Psoas muscle (tissue), 8 donors: ENCODE measurements around the gene SERPINB7. TPM values are rescaled to one million over a fixed set of nuclear protein-coding genes. Genes with fewer than 3 reads are reported as not detected.

ENCODE experiments used
- ATAC-seq, 4 donors: fragments of 200-7000 bp; cut with Tn5 transposase; one replicate each; pipeline ENCODE4 v1.9.1; 2020; ENCODE audit warnings: moderate library complexity in 3 of 4, mild to moderate bottlenecking in 2 of 4
- DNase-seq, 2 donors: peaks; one replicate each; pipeline ENCODE4 v3.0.0-alpha.2; 2020
- H3K27ac ChIP-seq: fragments of 200-600 bp; one replicate; pipeline ENCODE4 v1.8.0; 2022
- H3K27me3 ChIP-seq, 3 donors: fragments of 200-600 bp in 1 of 3; one replicate each; pipeline versions ENCODE4 v1.6.1 to v1.8.0; 2013 to 2022; ENCODE audit warnings: low read length in 2 of 3, mild to moderate bottlenecking in 2 of 3, moderate library complexity in 1 of 3; ENCODE audit not compliant: insufficient read depth in 3 of 3
- H3K36me3 ChIP-seq, 2 donors: fragments of 200-600 bp in 1 of 2; one replicate each; pipeline versions ENCODE4 v1.6.1 to v1.8.0; 2013 to 2022; ENCODE audit warnings: low read depth in 1 of 2, mild to moderate bottlenecking in 1 of 2, moderate library complexity in 1 of 2; ENCODE audit not compliant: insufficient read depth in 1 of 2
- H3K4me1 ChIP-seq: fragments of 200-600 bp; one replicate; pipeline ENCODE4 v1.8.0; 2022
- H3K4me3 ChIP-seq: fragments of 200-600 bp; one replicate; pipeline ENCODE4 v1.8.0; 2022; ENCODE audit warnings: mild to moderate bottlenecking
- H3K9me3 ChIP-seq: fragments of 200-600 bp; one replicate; pipeline ENCODE4 v1.8.0; 2022
- WGBS, 3 donors: extraction: QIAGEN DNeasy Blood & Tissue Kit; methylation state at CpG; one replicate each; pipeline versions ENCODE4 v1.1.6 to v1.1.7; 2013; 5-methylcytosine and 5-hydroxymethylcytosine counted together
- intact Hi-C, 2 donors: fragments of 100-400 bp; cut with DNase I; formaldehyde crosslinking; loops; one replicate each; pipeline versions ENCODE4 v1.11.0 to v1.14.2; 2022
- long read RNA-seq, 2 donors: library from polyadenylated mRNA; unstranded; transcript quantifications; one replicate each; pipeline ENCODE4 v2.0.0, GENCODE V29; 2021
- polyA plus RNA-seq, 3 donors: library from polyadenylated mRNA; stranded (reverse); fragments of 200-250 nt; gene quantifications; one replicate each; pipeline ENCODE4 v1.2.3, GENCODE V29; 2013
- total RNA-seq, 4 donors: library from RNA; stranded (reverse); fragmentation: NEBNext Ultra II Directional in 2 of 4; extraction: Animal tissue kit (Norgen Biotek cat#: 25700) in 2 of 4; gene quantifications; one replicate each; pipeline versions ENCODE4 v1.2.1 to v1.2.4, GENCODE V29; 2021 to 2023
- TF ChIP-seq, protein P1 (sequence below): fragments of 200-600 bp; IDR thresholded peaks from one replicate; pipeline ENCODE4 v1.8.0; 2022; ENCODE audit warnings: antibody characterized with exemption
- donor health status: healthy with polysubstance abuse.
- donor health status: DM: no; HTN: no; CAD: no; lungs with moderate emphysema.
- donor health status: Bipolar disorder and iron deficiency.
- donor health status: healthy.
- donor health status: DM: yes; HTN: yes; CAD: no.
- donor health status: DM: no; HTN: no; CAD: no.
- donor health status: DM: no; HTN: no; CAD: no.
- donor health status: DM: yes; HTN: yes; CAD: no.

SERPINB7 gene, protein sequence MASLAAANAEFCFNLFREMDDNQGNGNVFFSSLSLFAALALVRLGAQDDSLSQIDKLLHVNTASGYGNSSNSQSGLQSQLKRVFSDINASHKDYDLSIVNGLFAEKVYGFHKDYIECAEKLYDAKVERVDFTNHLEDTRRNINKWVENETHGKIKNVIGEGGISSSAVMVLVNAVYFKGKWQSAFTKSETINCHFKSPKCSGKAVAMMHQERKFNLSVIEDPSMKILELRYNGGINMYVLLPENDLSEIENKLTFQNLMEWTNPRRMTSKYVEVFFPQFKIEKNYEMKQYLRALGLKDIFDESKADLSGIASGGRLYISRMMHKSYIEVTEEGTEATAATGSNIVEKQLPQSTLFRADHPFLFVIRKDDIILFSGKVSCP
- total RNA-seq (not detected), polyA plus RNA-seq (not detected)
- long read RNA-seq, donor 1, result 0 reads
- long read RNA-seq, donor 2, result 0 reads

DNA sequence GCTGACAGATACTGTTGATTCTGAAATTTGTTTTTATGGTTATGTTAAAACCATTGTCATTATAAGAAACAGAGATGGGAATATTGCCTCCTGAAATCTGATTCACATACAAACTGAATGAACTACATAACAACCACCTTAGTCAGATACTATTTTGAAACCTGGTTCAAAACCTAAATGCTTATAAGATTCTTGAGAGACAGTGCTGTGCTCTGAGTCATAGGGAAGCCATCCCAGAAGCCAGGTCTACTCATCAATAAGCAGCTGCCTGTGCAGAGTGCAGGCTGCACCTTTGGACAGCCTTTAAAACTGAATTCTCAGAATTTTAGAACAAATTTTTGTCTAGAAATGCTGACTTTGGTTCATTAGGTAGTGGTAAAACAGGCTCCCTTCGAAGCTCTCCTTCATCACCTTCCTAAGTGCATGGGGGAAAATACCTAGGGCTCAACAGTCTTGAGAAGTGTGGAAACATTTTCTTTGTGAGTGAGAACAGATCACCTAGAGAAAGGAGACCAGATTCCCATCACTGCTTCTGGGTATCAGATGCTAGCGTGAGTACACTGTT, at the start of gene SERPINB7:
Gene SERPINB7, plus strand, starts transcription at position 253 of the 565 bp plus-strand sequence. CDS start 6,955 bp downstream, outside the sequence.
- TF ChIP-seq, protein P1, sequence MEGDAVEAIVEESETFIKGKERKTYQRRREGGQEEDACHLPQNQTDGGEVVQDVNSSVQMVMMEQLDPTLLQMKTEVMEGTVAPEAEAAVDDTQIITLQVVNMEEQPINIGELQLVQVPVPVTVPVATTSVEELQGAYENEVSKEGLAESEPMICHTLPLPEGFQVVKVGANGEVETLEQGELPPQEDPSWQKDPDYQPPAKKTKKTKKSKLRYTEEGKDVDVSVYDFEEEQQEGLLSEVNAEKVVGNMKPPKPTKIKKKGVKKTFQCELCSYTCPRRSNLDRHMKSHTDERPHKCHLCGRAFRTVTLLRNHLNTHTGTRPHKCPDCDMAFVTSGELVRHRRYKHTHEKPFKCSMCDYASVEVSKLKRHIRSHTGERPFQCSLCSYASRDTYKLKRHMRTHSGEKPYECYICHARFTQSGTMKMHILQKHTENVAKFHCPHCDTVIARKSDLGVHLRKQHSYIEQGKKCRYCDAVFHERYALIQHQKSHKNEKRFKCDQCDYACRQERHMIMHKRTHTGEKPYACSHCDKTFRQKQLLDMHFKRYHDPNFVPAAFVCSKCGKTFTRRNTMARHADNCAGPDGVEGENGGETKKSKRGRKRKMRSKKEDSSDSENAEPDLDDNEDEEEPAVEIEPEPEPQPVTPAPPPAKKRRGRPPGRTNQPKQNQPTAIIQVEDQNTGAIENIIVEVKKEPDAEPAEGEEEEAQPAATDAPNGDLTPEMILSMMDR, result no peak
- Histone ChIP-seq H3K4me1 (no peaks in the 10 kb centered on the region), H3K4me3 (no peak within 1 kb of the TSS), H3K36me3 (no peaks in the 10 kb centered on the region), H3K27ac (no peak within 1 kb of the TSS), H3K27me3 (no peaks in the 10 kb centered on the region), H3K9me3 (no peaks in the 10 kb centered on the region)
- no peak for DNase-seq
- no peak for ATAC-seq
- intact Hi-C loops, result no loop called here
- 72 to 77% (median 76%) methylated on average over 2 of the region's 2 CpGs for WGBS, 3 donors

DNA sequence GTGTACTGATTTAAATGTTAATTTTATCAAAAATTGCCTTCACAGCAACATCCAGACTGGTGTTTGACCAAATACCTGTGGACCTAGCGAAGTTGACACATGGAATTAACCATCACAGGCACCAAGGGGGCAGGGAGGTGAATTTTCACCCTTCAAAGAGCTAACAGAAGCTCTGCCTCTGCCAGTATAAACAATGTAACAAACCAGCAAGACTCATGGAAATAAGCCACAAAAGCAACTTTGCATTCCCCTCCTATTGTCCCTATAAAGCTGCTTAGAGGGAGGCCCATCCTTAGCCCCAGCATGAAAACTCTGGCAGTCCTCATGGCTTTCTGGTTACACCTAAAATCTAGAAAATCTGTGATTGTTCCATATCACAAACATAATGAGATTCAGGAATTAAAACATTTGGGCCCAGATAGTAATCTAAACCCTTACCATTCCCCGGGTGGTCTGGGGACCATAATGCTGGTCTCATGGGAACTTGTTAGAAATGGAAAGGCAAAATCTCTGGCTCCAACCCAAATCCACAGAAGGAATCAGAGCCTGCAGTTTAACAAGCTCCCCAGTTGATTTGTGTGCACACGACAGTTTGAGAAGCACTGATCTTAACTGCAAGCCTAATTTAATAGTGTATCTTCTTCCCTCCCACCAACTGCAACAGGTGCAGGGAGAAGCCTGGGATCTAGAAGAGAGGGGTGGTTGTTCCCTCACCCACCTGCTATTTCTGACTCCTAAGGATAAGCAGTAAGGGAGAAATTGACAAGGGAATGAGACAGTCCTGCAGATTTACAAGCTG, 49.3 kb upstream of the SERPINB7 start:
- intact Hi-C loops, result no loop called here
- TF ChIP-seq, protein P1, result no peak
- H3K27me3 ChIP-seq, result no peaks in the 10 kb centered on the region
- 4 to 25% (median 4%) methylated on average over 3 of the region's 3 CpGs for WGBS, 3 donors
- no peaks in the 10 kb centered on the region for H3K36me3 ChIP-seq
- H3K4me1 ChIP-seq, result no peaks in the 10 kb centered on the region
- no peaks in the 10 kb centered on the region for H3K9me3 ChIP-seq
- H3K4me3 ChIP-seq, result no peak overlapping the region
- no peak for DNase-seq
- no peak for ATAC-seq
- H3K27ac ChIP-seq, result no peak overlapping the region

DNA sequence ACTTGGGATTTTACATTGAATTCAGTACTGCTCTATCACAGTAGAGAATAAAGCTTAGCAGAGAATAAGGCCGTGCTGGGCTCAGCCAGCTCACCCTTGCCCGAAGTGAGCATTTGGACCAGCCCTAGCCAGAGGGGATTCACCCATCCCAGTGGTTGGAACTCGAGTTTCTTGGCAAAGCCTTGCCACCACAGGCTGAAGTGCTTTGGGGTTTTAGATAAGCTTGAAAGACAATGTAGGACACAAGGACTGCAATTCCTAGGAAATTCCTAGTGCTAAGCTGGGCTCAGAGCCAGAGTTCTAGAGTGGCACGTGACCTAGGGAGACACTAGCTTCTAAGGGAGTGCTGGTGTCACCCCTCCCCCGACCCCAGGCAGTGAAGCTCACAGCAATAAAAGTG, 44.4 kb upstream of the SERPINB7 start:
- Histone ChIP-seq H3K9me3 (no peaks in the 10 kb centered on the region), H3K4me1 (no peaks in the 10 kb centered on the region), H3K36me3 (no peaks in the 10 kb centered on the region), H3K27me3 (no peaks in the 10 kb centered on the region), H3K27ac (no peak overlapping the region), H3K4me3 (no peak overlapping the region)
- intact Hi-C loops, result no loop called here
- DNase-seq (no peak), ATAC-seq (no peak)
- WGBS, 3 donors, result 67 to 69% (median 69%) methylated on average over 5 of the region's 5 CpGs
- TF ChIP-seq, protein P1, result no peak

DNA sequence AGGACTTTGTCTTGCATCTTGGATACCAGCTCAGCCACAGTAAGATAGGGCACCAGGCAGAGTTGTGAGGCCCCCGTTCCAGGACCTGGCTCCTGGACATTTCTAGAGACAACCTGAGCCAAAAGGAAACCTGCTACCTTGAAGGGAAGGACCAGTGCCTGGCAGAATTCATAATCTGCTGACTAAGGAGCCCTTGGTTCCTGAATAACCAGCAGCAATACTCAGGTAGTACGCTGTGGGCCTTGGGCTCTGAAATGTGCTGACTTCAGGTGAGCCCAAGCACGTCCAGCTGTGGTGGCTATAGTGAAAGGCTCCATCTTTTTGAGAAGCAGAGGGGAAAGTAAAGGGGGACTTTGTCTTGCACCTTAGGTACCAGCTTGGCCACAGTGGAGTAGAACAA, 44.0 kb upstream of the SERPINB7 start:
- Histone ChIP-seq H3K27ac (no peak overlapping the region), H3K4me3 (no peak overlapping the region), H3K4me1 (no peaks in the 10 kb centered on the region), H3K27me3 (no peaks in the 10 kb centered on the region), H3K36me3 (no peaks in the 10 kb centered on the region), H3K9me3 (no peaks in the 10 kb centered on the region)
- no peak for ATAC-seq
- TF ChIP-seq, protein P1, result no peak
- intact Hi-C loops, result no loop called here
- WGBS, 3 donors, result 79 to 83% (median 82%) methylated on average over 3 of the region's 3 CpGs
- DNase-seq, result no peak
